SH-SY5Y (cell line): Measurements from ENCODE around the gene MICALL2.

Source experiments
- GATA2 ChIP-seq: IDR thresholded peaks from 2 replicates; pipeline ENCODE4 v1.6.1; 2011; ENCODE audit warnings: mild to moderate bottlenecking, low read depth, low read length
- GATA3 ChIP-seq: IDR thresholded peaks from 2 replicates; pipeline ENCODE4 v1.6.1; 2011; ENCODE audit warnings: low read depth, mild to moderate bottlenecking, low read length, moderate library complexity

Gene MICALL2

DNA sequence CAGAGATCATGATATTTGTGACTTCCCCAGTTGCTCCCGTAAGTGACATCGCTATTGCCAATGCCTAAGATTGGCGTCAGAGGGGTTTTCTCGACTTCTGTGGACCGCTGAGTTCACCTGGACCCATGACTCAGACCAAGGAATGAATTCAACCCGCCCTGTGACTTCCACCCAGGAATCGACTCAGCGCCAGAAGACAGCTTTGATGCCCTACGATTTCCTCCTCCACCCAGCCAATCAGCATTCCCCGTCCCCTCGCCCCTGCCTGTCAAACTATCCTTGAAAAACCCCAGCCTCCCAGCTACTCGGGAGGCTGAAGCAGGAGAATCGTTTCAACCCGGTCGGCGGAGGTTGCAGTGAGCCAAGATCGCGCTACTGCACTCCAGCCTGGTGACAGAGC is 58.3 kb downstream of the MICALL2 start:
- TF ChIP-seq GATA3 (no peak), GATA2 (no peak)

DNA sequence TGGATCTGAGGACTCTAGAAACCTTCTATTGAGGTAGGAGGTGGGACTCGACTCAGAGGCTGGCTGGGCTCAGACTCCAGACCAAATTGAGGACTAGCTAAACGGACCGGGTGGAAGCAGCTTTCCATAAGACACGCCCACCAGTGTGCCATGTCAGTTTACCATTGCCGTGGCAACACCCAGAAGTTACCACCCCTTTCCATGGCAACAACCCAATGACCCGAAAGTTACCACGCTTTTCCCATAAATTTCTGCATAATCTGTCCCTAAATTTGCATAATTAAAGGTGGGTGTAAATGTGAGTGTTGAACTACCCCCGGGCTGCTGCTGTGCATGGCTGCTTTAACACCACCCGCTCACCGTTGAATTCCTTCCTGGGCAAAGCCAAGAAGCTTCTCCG is 58.9 kb downstream of the MICALL2 start:
- no peak for TF ChIP-seq GATA3
- TF ChIP-seq GATA2 = no peak

GRCh38 chr7:1397491-1398327 is 61.6 kb downstream of the MICALL2 start:
- TF ChIP-seq GATA3 (no peak), GATA2 (no peak)

- no peak for TF ChIP-seq GATA3
- TF ChIP-seq GATA2 = no peak
Measured at GRCh38 chr7:1396195-1396594, 63.1 kb downstream of the MICALL2 start.

DNA sequence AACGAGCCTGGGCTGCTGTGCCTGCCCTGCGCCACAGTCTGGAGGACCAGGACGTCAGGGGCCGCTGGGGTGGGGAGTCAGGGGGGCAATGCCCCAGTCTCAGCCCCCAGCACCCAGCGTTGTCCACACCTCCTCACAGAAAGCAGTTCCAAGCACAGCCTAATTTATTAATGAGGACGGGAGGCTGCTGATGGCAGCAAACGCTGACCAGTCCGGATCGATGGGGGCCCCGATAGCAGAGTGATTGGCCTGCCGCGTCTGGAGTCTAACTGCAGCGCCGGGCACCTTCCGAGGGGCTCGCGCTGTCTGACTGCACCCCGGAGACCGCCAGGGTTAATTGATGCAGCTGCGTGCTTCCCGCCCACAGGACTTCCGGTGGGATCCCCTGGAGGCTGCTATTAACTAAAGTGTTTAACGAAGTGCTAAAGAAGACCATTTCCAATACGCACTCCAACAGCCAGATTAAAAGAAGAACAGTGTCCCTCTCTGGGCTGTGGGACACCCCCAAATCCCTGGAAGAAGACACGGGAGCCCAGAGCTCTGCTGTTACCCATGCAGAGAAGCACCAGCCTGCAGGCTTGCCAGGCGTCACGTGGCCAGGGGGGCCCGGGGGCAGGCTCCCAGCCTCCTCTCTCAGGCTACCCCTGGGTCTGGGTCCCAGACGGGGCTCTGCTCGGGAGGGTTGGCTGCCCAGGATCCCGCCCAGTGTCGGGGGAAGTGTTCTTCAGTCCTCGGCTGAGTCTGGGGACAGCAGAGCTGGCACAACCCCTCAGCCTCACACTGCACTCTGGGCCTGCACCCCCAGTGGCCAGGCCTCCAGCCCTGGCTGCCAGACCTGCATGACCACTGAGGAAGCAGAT is 63.8 kb downstream of the MICALL2 start:
- TF ChIP-seq GATA2 (no peak), GATA3 (no peak)

GRCh38 chr7:1394371-1394770 is 64.9 kb downstream of the MICALL2 start:
- TF ChIP-seq GATA2 (no peak), GATA3 (no peak)

DNA sequence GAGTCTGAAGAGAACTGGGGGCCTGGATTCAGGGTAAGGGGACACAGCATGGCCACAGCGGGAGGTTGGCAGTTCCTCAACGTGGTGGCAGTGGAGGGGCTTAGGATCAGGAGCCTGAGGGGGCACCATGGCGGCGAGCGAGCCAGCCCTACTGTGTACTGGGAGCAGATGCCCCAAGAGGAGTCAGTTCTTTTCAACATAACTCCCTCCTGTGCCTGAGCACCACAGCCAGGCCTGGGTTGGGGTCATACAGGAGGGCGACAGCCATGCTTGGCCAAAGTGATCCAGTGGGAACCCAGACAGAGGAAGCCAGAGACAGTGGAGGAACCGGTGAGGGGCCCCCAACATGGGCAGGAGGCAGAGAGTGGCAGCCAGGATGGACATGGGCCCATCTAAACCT is 65.8 kb downstream of the MICALL2 start:
- TF ChIP-seq GATA2 (no peak), GATA3 (no peak)

DNA sequence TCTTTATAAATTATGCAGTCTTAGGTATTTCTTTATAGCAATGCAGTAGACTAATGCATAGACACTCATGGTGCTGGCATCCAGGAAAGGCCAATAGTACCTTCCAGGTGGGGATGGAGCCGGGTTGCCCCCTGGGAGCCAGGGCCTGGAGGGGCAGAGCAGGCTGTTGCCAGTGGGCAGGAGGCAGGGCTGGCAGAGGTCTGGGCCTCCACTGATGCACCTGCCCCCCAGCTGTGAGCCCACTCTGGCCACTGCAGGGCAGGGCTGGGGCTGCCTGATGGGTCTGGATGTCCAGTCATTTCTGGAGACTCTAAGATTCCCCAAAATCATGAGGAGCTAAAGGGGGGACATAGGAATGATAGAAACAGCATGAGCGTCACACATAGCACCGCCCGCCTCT is 66.7 kb downstream of the MICALL2 start:
- TF ChIP-seq GATA2 = no peak
- no peak for TF ChIP-seq GATA3

DNA sequence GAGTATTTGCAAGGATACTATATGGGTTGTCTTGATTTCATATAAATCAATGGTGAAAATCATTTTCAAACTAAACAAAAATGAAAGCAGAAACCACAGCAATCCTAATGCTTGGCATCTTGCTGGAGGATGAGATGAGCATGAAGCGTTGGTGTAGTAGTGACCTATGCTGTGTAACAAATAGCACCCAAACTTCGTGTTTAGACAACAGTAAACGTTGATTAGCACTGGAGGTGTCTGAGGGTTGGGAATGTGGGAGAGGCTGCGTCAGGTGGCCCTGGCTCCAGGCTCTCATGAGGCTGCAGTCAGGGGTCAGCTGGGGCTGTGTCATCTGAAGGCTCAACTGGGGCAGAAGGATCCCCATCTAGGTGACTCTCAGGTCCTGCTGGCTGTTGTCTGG is 67.8 kb downstream of the MICALL2 start:
- no peak for TF ChIP-seq GATA2
- TF ChIP-seq GATA3 = no peak

DNA sequence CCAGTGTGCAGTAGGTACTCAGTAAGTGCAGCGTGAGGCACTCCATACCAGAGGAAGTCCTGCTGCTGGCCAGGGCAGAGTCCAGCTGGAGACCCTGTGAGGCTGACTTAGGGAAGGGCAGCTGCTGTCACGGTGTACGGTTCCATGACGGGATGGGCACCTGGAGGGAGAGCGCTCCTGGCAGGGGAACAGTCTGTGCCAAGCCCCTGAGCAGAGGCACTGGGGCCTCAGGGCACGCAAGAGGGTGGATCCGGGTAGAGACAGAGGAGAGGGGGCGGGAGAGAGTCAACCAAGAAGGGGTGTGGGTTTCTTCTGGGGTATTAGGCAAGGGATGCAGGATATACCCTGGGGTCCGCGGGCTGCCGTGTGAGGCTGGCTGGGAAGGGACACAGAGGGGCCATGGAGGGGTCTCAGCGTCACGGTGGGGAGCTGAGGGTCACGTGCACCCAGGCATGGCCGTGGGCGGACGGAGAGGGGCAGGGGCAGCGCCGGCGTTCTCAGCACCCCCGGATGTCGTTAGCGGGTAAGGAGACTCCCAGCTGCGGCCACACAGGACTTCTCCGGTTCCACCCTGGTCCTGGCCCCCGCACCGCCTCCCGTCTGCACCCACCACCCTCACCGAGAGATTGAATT is 70.5 kb downstream of the MICALL2 start:
- no peak for TF ChIP-seq GATA2
- no peak for TF ChIP-seq GATA3

GRCh38 chr7:1388021-1388702 is 71.1 kb downstream of the MICALL2 start:
- TF ChIP-seq GATA2 = no peak
- no peak for TF ChIP-seq GATA3

DNA sequence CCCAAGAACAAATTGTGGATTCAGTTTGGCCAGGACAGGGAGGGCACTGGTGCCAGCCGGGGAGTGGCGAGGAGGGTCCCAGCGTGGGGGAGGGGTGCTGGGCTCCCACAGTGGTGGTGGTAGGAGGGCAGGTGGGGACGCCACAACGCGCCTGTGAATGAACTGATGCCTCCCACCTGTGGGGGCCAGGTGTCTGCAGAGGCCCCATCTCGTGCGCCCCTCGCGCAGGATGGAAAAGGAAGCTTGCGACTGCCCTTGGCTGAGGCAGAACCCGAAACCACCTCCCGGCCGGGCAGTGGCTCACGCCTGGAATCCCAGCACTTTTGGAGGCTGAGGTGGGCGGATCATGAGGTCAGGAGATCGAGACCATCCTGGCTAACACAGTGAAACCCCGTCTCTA is 72.0 kb downstream of the MICALL2 start:
- TF ChIP-seq GATA2 (no peak), GATA3 (no peak)

DNA sequence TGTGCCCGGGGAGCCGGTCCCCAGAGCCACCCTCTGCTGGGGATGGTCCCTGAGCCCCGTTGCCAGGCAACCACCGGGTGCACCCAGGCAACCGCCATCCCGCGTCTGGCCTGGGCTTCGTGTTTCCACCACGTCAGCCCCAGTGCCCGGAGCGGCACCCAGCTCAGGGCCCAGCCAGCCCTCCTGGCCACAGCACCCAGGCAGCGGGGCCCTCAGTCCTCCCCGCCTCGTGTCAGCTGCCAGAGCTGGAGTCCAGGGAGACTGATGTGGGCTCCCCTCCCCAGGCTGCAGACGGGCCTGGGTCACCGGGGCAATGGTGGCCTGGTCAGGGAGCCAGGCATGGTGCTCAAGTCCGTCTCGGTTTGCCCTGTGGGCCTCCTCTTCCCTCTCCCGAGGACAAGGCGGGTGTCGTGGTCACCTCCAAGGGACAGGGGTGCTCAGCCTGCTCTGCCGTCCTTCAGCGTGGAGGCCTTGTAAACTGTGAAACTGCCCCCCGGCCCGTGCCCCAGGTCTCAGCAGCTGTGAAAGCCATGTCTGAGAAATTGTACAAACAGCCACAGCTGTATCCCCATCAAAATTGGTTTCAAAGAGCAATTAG is 72.5 kb downstream of the MICALL2 start:
- TF ChIP-seq GATA2 (no peak), GATA3 (no peak)

DNA sequence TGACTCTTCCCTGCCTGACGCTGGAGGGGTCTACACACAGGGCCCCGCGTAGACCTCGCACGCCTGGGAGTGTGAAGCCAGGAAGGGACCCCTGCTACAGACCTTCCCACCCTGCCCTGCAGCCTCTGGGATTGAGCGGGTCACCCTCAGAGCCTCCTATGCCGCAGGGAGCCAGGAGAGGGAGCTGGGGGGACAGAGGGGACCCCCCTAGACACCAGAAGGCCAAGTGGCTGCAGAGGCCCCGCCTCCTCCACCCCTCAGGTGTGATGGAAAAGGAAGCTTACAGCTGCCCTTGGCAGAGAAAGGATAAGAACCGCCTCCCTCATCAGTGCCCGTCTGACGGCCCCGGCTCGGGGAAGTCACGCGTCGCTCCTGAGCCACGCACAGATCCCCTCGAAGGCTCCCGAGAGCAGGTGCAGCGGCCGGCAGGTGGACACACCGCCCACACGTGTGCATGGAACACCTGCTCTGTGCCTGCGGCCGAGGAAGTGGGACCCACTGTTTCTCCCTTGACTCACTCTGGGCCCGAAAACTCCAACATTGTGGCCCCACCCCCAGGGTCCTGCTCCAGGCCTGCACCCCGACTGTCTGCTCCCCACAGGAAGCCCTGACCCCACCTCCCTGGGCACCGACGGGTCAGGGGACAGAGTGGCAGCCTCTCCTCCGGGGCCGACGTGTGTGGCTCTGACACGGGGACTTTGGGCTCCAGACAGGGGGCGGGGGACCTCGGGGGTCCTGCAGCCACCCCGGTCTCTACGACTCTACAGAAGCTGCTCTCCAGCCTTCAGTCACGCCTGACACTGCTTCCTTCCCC is 73.3 kb downstream of the MICALL2 start:
- TF ChIP-seq GATA3 = no peak
- TF ChIP-seq GATA2 = no peak
